H1 (cell line): ENCODE results near the gene SSTR3. TPM values are rescaled to one million over a fixed set of nuclear protein-coding genes. Genes with fewer than 3 reads are reported as not detected.
A peak's percentile ranks its signal among the peaks of the same experiment; 100 is the strongest.

ENCODE experiments used
- CTCF ChIA-PET: fragments of 300-600 bp; sonication (Branson Sonifier 250); formaldehyde crosslinking; loops from one replicate; lab custom pipeline; 2021; ENCODE audit not compliant: partially characterized antibody; lab: Charles Lee
- POLR2A ChIA-PET: fragments of 300-600 bp; sonication (Branson Sonifier 250); formaldehyde crosslinking; loops from one replicate; lab custom pipeline; 2021; ENCODE audit warnings: inconsistent platforms; ENCODE audit not compliant: partially characterized antibody; lab: Charles Lee
- DNase-seq, 2 experiments: peaks; one replicate each; pipeline versions ENCODE4 v3.0.0 to v3.0.0-alpha.2; 2010 to 2022; ENCODE audit warnings: low spot score in 2 of 2, low read depth in 1 of 2, mixed read lengths in 1 of 2
- FAIRE-seq: peaks from 2 replicates; lab custom pipeline; 2011; peaks lifted over from hg19 to GRCh38; lab: Jason Lieb, UNC
- H2AFZ ChIP-seq: 2 replicates; pipeline ENCODE4 v1.8.1; 2012; ENCODE audit warnings: low read length, inconsistent platforms
- H2AK5ac ChIP-seq: 2 replicates; pipeline ENCODE4 v1.6.1; 2013; ENCODE audit warnings: low read depth, low read length
- H2BK120ac ChIP-seq: replicated peaks from 2 replicates; pipeline ENCODE3; 2013; ENCODE audit warnings: low read depth, low read length, inconsistent platforms
- H2BK12ac ChIP-seq: 2 replicates; pipeline ENCODE4 v1.6.1; 2013; ENCODE audit warnings: low read depth, low read length
- H2BK15ac ChIP-seq: 2 replicates; pipeline ENCODE4 v1.6.1; 2013; ENCODE audit warnings: low read length
- H2BK20ac ChIP-seq: 2 replicates; pipeline ENCODE4 v1.6.1; 2013; ENCODE audit warnings: low read length
- H2BK5ac ChIP-seq: 2 replicates; pipeline ENCODE4 v1.6.1; 2013; ENCODE audit warnings: low read depth, low read length
- H3K14ac ChIP-seq: 2 replicates; pipeline ENCODE4 v1.6.1; 2013; ENCODE audit warnings: inconsistent platforms; ENCODE audit not compliant: insufficient read length
- H3K18ac ChIP-seq: 2 replicates; pipeline ENCODE4 v1.6.1; 2013; ENCODE audit warnings: low read length; ENCODE audit errors: extremely low read depth
- H3K23ac ChIP-seq: 2 replicates; pipeline ENCODE4 v1.6.1; 2013; ENCODE audit warnings: inconsistent platforms; ENCODE audit not compliant: insufficient read length
- H3K23me2 ChIP-seq: 2 replicates; pipeline ENCODE4 v1.6.1; 2013; ENCODE audit warnings: low read depth, low read length
- H3K27ac ChIP-seq: 2 replicates; pipeline ENCODE4 v1.6.1; 2011; ENCODE audit warnings: low read depth, low read length, inconsistent platforms
- H3K27me3 ChIP-seq, 4 experiments: replicated peaks in 1 of 4; 1 replicate in 1 of 4; 2 replicates in 3 of 4; pipeline versions ENCODE4 v1.6.1 to v1.8.1; 2011 to 2013; ENCODE audit warnings: low read length in 3 of 4, mild to moderate bottlenecking in 3 of 4, inconsistent platforms in 2 of 4, mixed read lengths in 2 of 4, moderate library complexity in 1 of 4; ENCODE audit not compliant: control insufficient read depth in 3 of 4, insufficient read depth in 3 of 4; ENCODE audit errors: extremely low read depth in 1 of 4
- H3K36me3 ChIP-seq, 4 experiments: 2 replicates each; pipeline versions ENCODE4 v1.6.1 to v1.8.1; 2011 to 2013; ENCODE audit warnings: mild to moderate bottlenecking in 4 of 4, low read length in 3 of 4, moderate library complexity in 2 of 4, control low read depth in 1 of 4, inconsistent platforms in 1 of 4; ENCODE audit not compliant: insufficient read depth in 4 of 4, control insufficient read depth in 2 of 4
- H3K4ac ChIP-seq: replicated peaks from 2 replicates; pipeline ENCODE3; 2013; ENCODE audit warnings: low read length, low read depth, mixed read lengths, inconsistent platforms; ENCODE audit not compliant: insufficient read length
- H3K4me1 ChIP-seq, 4 experiments: replicated peaks in 1 of 4; 1 replicate in 1 of 4; 2 replicates in 3 of 4; pipeline versions ENCODE4 v1.6.1 to v1.8.1; 2011 to 2013; ENCODE audit warnings: low read length in 3 of 4, inconsistent platforms in 2 of 4, mixed read lengths in 1 of 4; ENCODE audit not compliant: insufficient read depth in 4 of 4, control insufficient read depth in 3 of 4
- H3K4me2 ChIP-seq, 2 experiments: 2 replicates each; pipeline versions ENCODE4 v1.6.1 to v1.8.1; 2011 to 2013; ENCODE audit warnings: low read depth in 2 of 2, low read length in 2 of 2, control low read depth in 1 of 2, inconsistent platforms in 1 of 2, mild to moderate bottlenecking in 1 of 2; ENCODE audit not compliant: insufficient read depth in 1 of 2
- H3K4me3 ChIP-seq, 4 experiments: fragments of 200-600, 300-600 bp in 1 of 4; sonication (generic), shearing (Covaris generic), sonication (Bioruptor Twin) in 1 of 4; 2 replicates each; pipeline versions ENCODE4 v1.5.1 to v1.8.1; 2011 to 2016; ENCODE audit warnings: low read length in 4 of 4, low read depth in 3 of 4, control low read depth in 2 of 4, inconsistent platforms in 2 of 4, mild to moderate bottlenecking in 2 of 4, mixed read lengths in 1 of 4, moderate library complexity in 1 of 4; ENCODE audit not compliant: insufficient read depth in 2 of 4; ENCODE audit errors: extremely low read depth in 1 of 4
- H3K56ac ChIP-seq: replicated peaks from 2 replicates; pipeline ENCODE3; 2013; ENCODE audit warnings: low read depth, mild to moderate bottlenecking, mixed read lengths, low read length, inconsistent platforms; ENCODE audit not compliant: insufficient read length
- H3K79me1 ChIP-seq: 2 replicates; pipeline ENCODE4 v1.6.1; 2013; ENCODE audit warnings: low read depth, low read length, control low read depth
- H3K79me2 ChIP-seq, 2 experiments: 2 replicates each; pipeline versions ENCODE4 v1.6.1 to v1.8.1; 2012 to 2013; ENCODE audit warnings: low read length in 2 of 2, mild to moderate bottlenecking in 2 of 2, inconsistent platforms in 1 of 2; ENCODE audit not compliant: insufficient read depth in 2 of 2, control insufficient read depth in 1 of 2
- H3K9ac ChIP-seq, 4 experiments: replicated peaks in 1 of 4; 1 replicate in 1 of 4; 2 replicates in 3 of 4; pipeline versions ENCODE4 v1.6.1 to v1.8.1; 2011 to 2013; ENCODE audit warnings: low read depth in 3 of 4, low read length in 3 of 4, control low read depth in 2 of 4, mild to moderate bottlenecking in 2 of 4, moderate library complexity in 2 of 4, inconsistent platforms in 1 of 4; ENCODE audit errors: extremely low read depth in 1 of 4
- H3K9me3 ChIP-seq, 2 experiments: 2 replicates each; pipeline versions ENCODE4 v1.6.1 to v1.8.1; 2012 to 2013; ENCODE audit warnings: mild to moderate bottlenecking in 2 of 2, moderate library complexity in 2 of 2, control low read depth in 1 of 2, inconsistent platforms in 1 of 2, low read depth in 1 of 2, low read length in 1 of 2, mixed read lengths in 1 of 2; ENCODE audit not compliant: insufficient read depth in 2 of 2
- H4K20me1 ChIP-seq, 2 experiments: replicated peaks in 1 of 2; 2 replicates each; pipeline versions ENCODE3 to v1.8.1; 2011 to 2013; ENCODE audit warnings: inconsistent platforms in 2 of 2, low read length in 2 of 2, mild to moderate bottlenecking in 1 of 2; ENCODE audit not compliant: insufficient read depth in 2 of 2, control insufficient read depth in 1 of 2
- H4K5ac ChIP-seq: 2 replicates; pipeline ENCODE4 v1.6.1; 2013; ENCODE audit warnings: low read length, low read depth, mixed read lengths, inconsistent platforms; ENCODE audit not compliant: insufficient read length
- H4K8ac ChIP-seq: 2 replicates; pipeline ENCODE4 v1.8.0; 2013; ENCODE audit warnings: mild to moderate bottlenecking, moderate library complexity, low read length, inconsistent platforms; ENCODE audit not compliant: insufficient read depth; ENCODE audit errors: extremely low read depth
- H4K91ac ChIP-seq: replicated peaks from 2 replicates; pipeline ENCODE3; 2013; ENCODE audit warnings: low read length, mixed read lengths, inconsistent platforms; ENCODE audit not compliant: insufficient read length
- JUND ChIP-seq: IDR thresholded peaks from 2 replicates; pipeline ENCODE4 v1.6.1; 2011; ENCODE audit warnings: mild to moderate bottlenecking, improper control_type of control experiment, low read length
- RFX5 ChIP-seq: IDR thresholded peaks from 2 replicates; pipeline ENCODE4 v1.6.1; 2011; ENCODE audit warnings: low read depth, low read length, improper control_type of control experiment, borderline replicate concordance
- WGBS, 2 experiments: shearing (Covaris generic) in 1 of 2; methylation state at CpG; one replicate each; pipeline versions ENCODE4 v1.1.6 to v1.1.7; 2013 to 2015; ENCODE audit warnings: low lambda C conversion rate in 2 of 2, mixed read lengths in 2 of 2, inconsistent platforms in 1 of 2, low coverage in 1 of 2, missing lambda C conversion rate in 1 of 2; ENCODE audit not compliant: insufficient replicate concordance in 2 of 2, insufficient coverage in 1 of 2, insufficient read length in 1 of 2; ENCODE audit errors: extremely low coverage in 1 of 2, missing lambda C conversion rate in 1 of 2; 5-methylcytosine and 5-hydroxymethylcytosine counted together
- polyA plus RNA-seq, 7 experiments: library from polyadenylated mRNA; depleted of rRNA in 3 of 7; stranded (reverse) in 5 of 7; unstranded in 2 of 7; fragments of >200 nt in 5 of 7; fragments of 200-250 nt in 2 of 7; gene quantifications; 1 replicate in 5 of 7; 2 replicates in 1 of 7; 4 replicates in 1 of 7; pipeline versions ENCODE4 v1.2.1 to v1.2.3, GENCODE V29; 2011 to 2013; ENCODE audit warnings: missing spikeins in 2 of 7, mixed read lengths in 2 of 7
- total RNA-seq: library from RNA; stranded (reverse); fragmentation: NEBNext Ultra II Directional; extraction: Animal tissue kit (Norgen Biotek cat#: 25700); gene quantifications from 2 replicates; pipeline ENCODE4 v1.2.1, GENCODE V29; 2021
- TF ChIP-seq, protein P1 (sequence below): IDR thresholded peaks from 2 replicates; pipeline ENCODE4 v1.6.1; 2012; ENCODE audit warnings: inconsistent platforms
- TF ChIP-seq, protein P2 (sequence below): IDR thresholded peaks from 2 replicates; pipeline ENCODE4 v1.6.1; 2011; ENCODE audit warnings: low read depth, mild to moderate bottlenecking, low read length; ENCODE audit not compliant: insufficient read depth

SSTR3 gene
- total and polyA plus RNA-seq, 2 of the 8 experiments (the other 6 are each of a cell fraction or from before 2014, with no cell fraction given): 0.22 to 0.77 TPM

DNA sequence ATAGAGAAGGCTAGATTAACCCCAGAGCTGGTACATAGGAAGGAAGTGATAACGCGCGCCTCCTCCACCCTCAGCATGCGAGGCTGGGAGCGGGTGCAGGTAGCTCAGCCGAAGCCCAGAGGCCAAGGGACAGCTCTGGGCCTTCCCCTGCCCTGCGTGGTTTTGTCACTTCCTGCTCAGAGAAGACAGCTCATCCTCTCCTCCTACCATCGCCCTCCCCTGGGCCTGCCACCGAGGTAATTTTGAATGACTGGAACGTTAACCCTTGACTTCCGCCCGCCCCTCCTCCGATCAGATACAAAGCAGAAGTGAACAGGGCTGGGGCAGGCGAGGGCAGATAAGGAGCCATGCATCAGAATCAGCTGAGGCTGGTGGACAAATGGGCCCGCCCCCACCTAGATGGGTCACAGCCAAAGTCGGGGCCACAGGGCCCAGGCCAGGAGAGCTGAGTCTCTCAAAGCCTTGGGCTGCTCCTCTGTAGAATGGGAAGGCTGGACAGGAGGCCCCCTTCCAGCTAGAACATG is 30.2 kb upstream of the SSTR3 start:
- Histone ChIP-seq H2AK5ac (no peak overlapping the region), H3K79me2 (no peaks in the 10 kb centered on the region), H3K23ac (no peak overlapping the region), H3K4ac (no peak overlapping the region), H2BK20ac (no peak overlapping the region), H3K4me3 (no peak overlapping the region), H3K4me2 (no peak overlapping the region), H3K27me3 (no peaks in the 10 kb centered on the region), H3K4me1 (peaks cover 0 to 17% (median 6%) of the 10 kb centered on the region in 4 experiments; a peak in 6 of 7 replicates), H2BK120ac (no peak overlapping the region), H2BK15ac (no peak overlapping the region; the same call in 1 of the 2 replicates), H2AFZ (no peak overlapping the region), H3K18ac (no peak overlapping the region), H4K5ac (no peak overlapping the region), H4K91ac (no peak overlapping the region), H3K23me2 (peaks cover 4% of the 10 kb centered on the region; the same call in 1 of the 2 replicates), H4K20me1 (no peaks in the 10 kb centered on the region), H2BK12ac (no peak overlapping the region), H2BK5ac (no peak overlapping the region; the same call in 1 of the 2 replicates), H3K79me1 (no peaks in the 10 kb centered on the region), H3K56ac (no peak overlapping the region), H3K14ac (no peak overlapping the region), H3K9me3 (no peaks in the 10 kb centered on the region), H3K9ac (no peak overlapping the region), H3K36me3 (no peaks in the 10 kb centered on the region), H4K8ac (peak overlapping the region; percentile 74; the same call in 1 of the 2 replicates), H3K27ac (no peak overlapping the region)
- FAIRE-seq: no peak
- ChIA-PET POLR2A (interaction anchor here (0.8 to 2.3 kb wide), 3 partner anchors 10 to 17 kb away, joined by 3 to 7 read pairs (median 3); no protein-coding TSS in a partner anchor), CTCF (interaction anchor here (0.8 to 9.1 kb wide), 6 partner anchors 13 to 115 kb away, joined by 3 to 97 read pairs (median 5); no protein-coding TSS in a partner anchor)
- DNase-seq: no peak
- TF ChIP-seq, protein P1, sequence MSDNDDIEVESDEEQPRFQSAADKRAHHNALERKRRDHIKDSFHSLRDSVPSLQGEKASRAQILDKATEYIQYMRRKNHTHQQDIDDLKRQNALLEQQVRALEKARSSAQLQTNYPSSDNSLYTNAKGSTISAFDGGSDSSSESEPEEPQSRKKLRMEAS: no peak
- TF ChIP-seq, protein P2, sequence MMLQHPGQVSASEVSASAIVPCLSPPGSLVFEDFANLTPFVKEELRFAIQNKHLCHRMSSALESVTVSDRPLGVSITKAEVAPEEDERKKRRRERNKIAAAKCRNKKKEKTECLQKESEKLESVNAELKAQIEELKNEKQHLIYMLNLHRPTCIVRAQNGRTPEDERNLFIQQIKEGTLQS: no peak
- TF ChIP-seq RFX5 (no peak), JUND (no peak)
- 79% methylated on average over 16 of the region's 16 CpGs; no CpG with 5 or more reads in 1 of the 2 experiments for WGBS, 2 experiments
